Type B pancreatic cell (in vitro differentiated cells): Measurements from ENCODE around the gene INTS15. TPM values are rescaled to one million over a fixed set of nuclear protein-coding genes. Genes with fewer than 3 reads are reported as not detected.

Source experiments
- DNase-seq: peaks from one replicate; pipeline ENCODE4 v3.0.0; 2021; ENCODE audit warnings: mixed read lengths; ENCODE audit not compliant: unreplicated experiment; ENCODE audit errors: extremely low spot score
- H3K27ac Mint-ChIP-seq: 2 replicates; pipeline ENCODE4 v1.8.0; 2021; ENCODE audit warnings: mild to moderate bottlenecking, mixed read lengths
- H3K27me3 Mint-ChIP-seq: 2 replicates; pipeline ENCODE4 v1.8.0; 2021; ENCODE audit warnings: mixed read lengths
- H3K36me3 Mint-ChIP-seq: 2 replicates; pipeline ENCODE4 v1.8.0; 2021; ENCODE audit warnings: mixed read lengths
- H3K4me1 Mint-ChIP-seq: one replicate; pipeline ENCODE4 v1.8.0; 2021; ENCODE audit warnings: mixed read lengths; ENCODE audit not compliant: unreplicated experiment
- H3K4me3 Mint-ChIP-seq: 2 replicates; pipeline ENCODE4 v1.8.0; 2021; ENCODE audit warnings: mild to moderate bottlenecking, mixed read lengths
- H3K9me3 Mint-ChIP-seq: 2 replicates; pipeline ENCODE4 v1.8.0; 2021; ENCODE audit warnings: mixed read lengths
- long read RNA-seq: library from polyadenylated mRNA; unstranded; transcript quantifications from one replicate; pipeline ENCODE4 v2.0.0, GENCODE V29; 2020
- total RNA-seq: library from RNA; stranded (reverse); gene quantifications from 2 replicates; pipeline ENCODE4 v1.2.1, GENCODE V29; 2021; ENCODE audit warnings: low replicate concordance
- TF ChIP-seq, protein P1 (sequence below): fragments of 200-600 bp; sonication (generic); conservative IDR thresholded peaks from 2 replicates; pipeline ENCODE4 v1.5.0; 2021; ENCODE audit warnings: antibody characterized with exemption, mild to moderate bottlenecking

The INTS15 gene
- total RNA-seq, result 35.8 and 44.1 TPM in 2 replicates
- long read RNA-seq, result 0 reads

DNA sequence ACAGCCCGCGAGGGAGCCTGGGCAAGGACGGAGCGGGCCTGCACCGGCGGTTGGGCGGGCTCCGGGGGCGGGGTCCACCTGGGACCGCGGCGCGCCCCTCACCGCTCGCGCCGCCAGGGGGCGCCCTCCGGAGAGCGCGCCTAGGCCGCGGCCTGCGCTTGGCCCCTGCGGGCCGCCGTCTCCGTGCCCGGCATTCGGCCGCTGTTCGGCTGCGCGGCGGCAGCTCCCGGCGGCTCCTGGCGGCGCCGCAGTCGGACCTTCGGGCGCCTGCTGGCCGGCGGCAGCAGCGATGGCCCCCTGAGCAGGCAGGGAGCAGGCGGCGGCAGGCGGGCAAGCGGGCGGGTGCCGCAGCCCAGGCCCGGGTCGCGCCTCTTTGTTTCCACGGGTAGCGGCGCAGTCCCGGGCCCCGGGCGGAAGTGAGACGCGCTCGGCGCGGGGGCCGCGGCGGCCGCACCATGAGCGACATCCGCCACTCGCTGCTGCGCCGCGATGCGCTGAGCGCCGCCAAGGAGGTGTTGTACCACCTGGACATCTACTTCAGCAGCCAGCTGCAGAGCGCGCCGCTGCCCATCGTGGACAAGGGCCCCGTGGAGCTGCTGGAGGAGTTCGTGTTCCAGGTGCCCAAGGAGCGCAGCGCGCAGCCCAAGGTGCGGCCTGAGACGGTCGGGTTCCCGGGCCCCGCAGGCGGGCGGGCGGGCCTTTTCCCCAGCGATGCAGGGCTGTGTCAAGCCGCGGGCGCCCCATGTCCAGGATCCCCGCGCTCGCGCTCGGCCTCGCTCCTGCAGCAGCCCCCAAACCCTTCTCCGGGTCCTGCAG lies at the start of gene INTS15:
Gene INTS15, plus strand, starts transcription at position 193 of the 816 bp plus-strand sequence. Its CDS starts 263 bp downstream, at position 456.
- peak within 1 kb of the TSS; percentile 94 for H3K4me3 Mint-ChIP-seq
- peaks cover 15% of the 10 kb centered on the region for H3K36me3 Mint-ChIP-seq
- peaks cover 5% of the 10 kb centered on the region for H3K4me1 Mint-ChIP-seq
- DNase-seq, result peak; percentile 92
- H3K27ac Mint-ChIP-seq, result peak within 1 kb of the TSS; percentile 91
- H3K9me3 Mint-ChIP-seq, result no peaks in the 10 kb centered on the region
- H3K27me3 Mint-ChIP-seq, result no peaks in the 10 kb centered on the region
- TF ChIP-seq, protein P1, sequence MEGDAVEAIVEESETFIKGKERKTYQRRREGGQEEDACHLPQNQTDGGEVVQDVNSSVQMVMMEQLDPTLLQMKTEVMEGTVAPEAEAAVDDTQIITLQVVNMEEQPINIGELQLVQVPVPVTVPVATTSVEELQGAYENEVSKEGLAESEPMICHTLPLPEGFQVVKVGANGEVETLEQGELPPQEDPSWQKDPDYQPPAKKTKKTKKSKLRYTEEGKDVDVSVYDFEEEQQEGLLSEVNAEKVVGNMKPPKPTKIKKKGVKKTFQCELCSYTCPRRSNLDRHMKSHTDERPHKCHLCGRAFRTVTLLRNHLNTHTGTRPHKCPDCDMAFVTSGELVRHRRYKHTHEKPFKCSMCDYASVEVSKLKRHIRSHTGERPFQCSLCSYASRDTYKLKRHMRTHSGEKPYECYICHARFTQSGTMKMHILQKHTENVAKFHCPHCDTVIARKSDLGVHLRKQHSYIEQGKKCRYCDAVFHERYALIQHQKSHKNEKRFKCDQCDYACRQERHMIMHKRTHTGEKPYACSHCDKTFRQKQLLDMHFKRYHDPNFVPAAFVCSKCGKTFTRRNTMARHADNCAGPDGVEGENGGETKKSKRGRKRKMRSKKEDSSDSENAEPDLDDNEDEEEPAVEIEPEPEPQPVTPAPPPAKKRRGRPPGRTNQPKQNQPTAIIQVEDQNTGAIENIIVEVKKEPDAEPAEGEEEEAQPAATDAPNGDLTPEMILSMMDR, result peak; percentile 88

- DNase-seq, result no peak
- no peaks in the 10 kb centered on the region for H3K4me1 Mint-ChIP-seq
- no peaks in the 10 kb centered on the region for H3K9me3 Mint-ChIP-seq
- no peaks in the 10 kb centered on the region for H3K36me3 Mint-ChIP-seq
- no peak overlapping the region for H3K27ac Mint-ChIP-seq
- TF ChIP-seq, protein P1, result no peak
- H3K4me3 Mint-ChIP-seq, result no peak overlapping the region
- H3K27me3 Mint-ChIP-seq, result peaks cover 27% of the 10 kb centered on the region
Observed at GRCh38 chr7:6542368-6542767, 47.5 kb upstream of the INTS15 start.

- no peak for DNase-seq
- H3K27ac Mint-ChIP-seq, result no peak overlapping the region
- TF ChIP-seq, protein P1, result no peak
- no peaks in the 10 kb centered on the region for H3K4me1 Mint-ChIP-seq
- no peak overlapping the region for H3K4me3 Mint-ChIP-seq
- H3K27me3 Mint-ChIP-seq, result peaks cover 12% of the 10 kb centered on the region
- no peaks in the 10 kb centered on the region for H3K36me3 Mint-ChIP-seq
- H3K9me3 Mint-ChIP-seq, result no peaks in the 10 kb centered on the region
Observed at GRCh38 chr7:6545398-6546126, 44.3 kb upstream of the INTS15 start.

- no peak overlapping the region for H3K27ac Mint-ChIP-seq
- TF ChIP-seq, protein P1, result no peak
- H3K4me3 Mint-ChIP-seq, result no peak overlapping the region
- no peaks in the 10 kb centered on the region for H3K4me1 Mint-ChIP-seq
- no peak for DNase-seq
- peaks cover 8% of the 10 kb centered on the region for H3K27me3 Mint-ChIP-seq
- H3K9me3 Mint-ChIP-seq, result no peaks in the 10 kb centered on the region
- no peaks in the 10 kb centered on the region for H3K36me3 Mint-ChIP-seq
Observed at GRCh38 chr7:6546498-6547251, 43.1 kb upstream of the INTS15 start.

GRCh38 chr7:6547400-6547799 lies 42.4 kb upstream of the INTS15 start:
- H3K9me3 Mint-ChIP-seq, result no peaks in the 10 kb centered on the region
- TF ChIP-seq, protein P1, result no peak
- no peak overlapping the region for H3K4me3 Mint-ChIP-seq
- no peaks in the 10 kb centered on the region for H3K36me3 Mint-ChIP-seq
- peaks cover 8% of the 10 kb centered on the region for H3K27me3 Mint-ChIP-seq
- H3K4me1 Mint-ChIP-seq, result no peaks in the 10 kb centered on the region
- DNase-seq, result no peak
- no peak overlapping the region for H3K27ac Mint-ChIP-seq
